M059J (cell line): Measurements from ENCODE around the gene PRKCE. TPM values are rescaled to one million over a fixed set of nuclear protein-coding genes. Genes with fewer than 3 reads are reported as not detected.

Source experiments
- DNase-seq: peaks from one replicate; pipeline ENCODE4 v3.0.0-alpha.2; 2012; ENCODE audit warnings: low read depth
- total RNA-seq: library from RNA; depleted of rRNA; stranded (reverse); fragments of >200 nt; shearing (Covaris generic); gene quantifications from 2 replicates; pipeline ENCODE4 v1.2.3, GENCODE V29; 2014

Gene PRKCE
- total RNA-seq, 1 experiment from 2014 or later = 5.9 TPM

- DNase-seq = no peak
These were observed 492.1 kb downstream of the PRKCE start for GRCh38 chr2:46143429-46144132.

- no peak for DNase-seq
These were observed 492.8 kb downstream of the PRKCE start for GRCh38 chr2:46144133-46144800.

- DNase-seq = no peak
These were observed 493.5 kb downstream of the PRKCE start for GRCh38 chr2:46145017-46145416.

GRCh38 chr2:46145840-46146239, 494.4 kb downstream of the PRKCE start:
- no peak for DNase-seq

- peak; percentile 61 for DNase-seq
These were observed 495.5 kb downstream of the PRKCE start for GRCh38 chr2:46146866-46147502.

- no peak for DNase-seq
These were observed 496.3 kb downstream of the PRKCE start for GRCh38 chr2:46147626-46148368.

- DNase-seq = no peak
These were observed 496.9 kb downstream of the PRKCE start for GRCh38 chr2:46148369-46148736.

GRCh38 chr2:46150445-46150955, 499.0 kb downstream of the PRKCE start:
- DNase-seq = no peak

GRCh38 chr2:46151577-46151976, 500.1 kb downstream of the PRKCE start:
- no peak for DNase-seq

- no peak for DNase-seq
These were observed 502.7 kb downstream of the PRKCE start for GRCh38 chr2:46153996-46154753.

- DNase-seq = no peak
These were observed 505.8 kb downstream of the PRKCE start for GRCh38 chr2:46157072-46157965.

GRCh38 chr2:46157966-46158310, 506.5 kb downstream of the PRKCE start:
- no peak for DNase-seq

GRCh38 chr2:46158661-46159060, 507.2 kb downstream of the PRKCE start:
- DNase-seq = no peak

- DNase-seq = no peak
These were observed 508.9 kb downstream of the PRKCE start for GRCh38 chr2:46160326-46160725.

- no peak for DNase-seq
These were observed 509.8 kb downstream of the PRKCE start for GRCh38 chr2:46161315-46161714.

GRCh38 chr2:46161911-46162310, 510.4 kb downstream of the PRKCE start:
- DNase-seq = no peak

- peak; percentile 23 for DNase-seq
These were observed 511.0 kb downstream of the PRKCE start for GRCh38 chr2:46162329-46163097.

- no peak for DNase-seq
These were observed 511.6 kb downstream of the PRKCE start for GRCh38 chr2:46163098-46163430.

GRCh38 chr2:46163804-46164528, 512.5 kb downstream of the PRKCE start:
- peak; percentile 96 for DNase-seq
